Measurements from ENCODE around the gene ITPKA. TPM values are rescaled to one million over a fixed set of nuclear protein-coding genes. Genes with fewer than 3 reads are reported as not detected.

Gene ITPKA
- polyA plus RNA-seq, 2 of the 4 experiments (the other 2 are of a cell fraction), result 0.52 to 1.1 TPM

- ChIA-PET CTCF (interaction anchor here (2.1 kb wide), 1 partner anchor 48 kb away, joined by 7 read pairs; no protein-coding TSS in a partner anchor), POLR2A (no interaction called here)
- Histone ChIP-seq H3K4me3 (no peak within 1 kb of the TSS), H3K4me1 (no peaks in the 10 kb centered on the region), H3K4me2 (no peak within 1 kb of the TSS), H3K9me3 (no peaks in the 10 kb centered on the region), H3K27ac (no peak within 1 kb of the TSS)
- DNase-seq (ENCODE audit: low read depth in 1 of 2, low spot score in 1 of 2), result no peak
- no peak for FAIRE-seq
- no peak for ATAC-seq
- 94% methylated on average over 11 of the region's 33 CpGs for WGBS (ENCODE audit: missing lambda C conversion rate)
- TF ChIP-seq HDAC2 (IDR thresholded peaks at IDR 0.05), result no peak
- TF ChIP-seq ZFP36 (IDR thresholded peaks at IDR 0.05; ENCODE audit: borderline replicate concordance, partially characterized antibody), result no peak
- no peak for TF ChIP-seq BCL3 (IDR thresholded peaks at IDR 0.05)
- no peak for TF ChIP-seq ZNF302 (CRISPR knock-in tag; IDR thresholded peaks at IDR 0.05)
Measured at GRCh38 chr15:41513506-41514227, 20.0 kb downstream of the ITPKA start, which contains the start of gene LTK. TSS of gene LTK (minus strand) at chr15:41513827. CDS start at chr15:41513709, 118 bp downstream.

GRCh38 chr15:41517895-41518449, 24.3 kb downstream of the ITPKA start:
- ChIA-PET CTCF (interaction anchor here (1.2 kb wide), 1 partner anchor 52 kb away, joined by 3 read pairs; no protein-coding TSS in a partner anchor), POLR2A (no interaction called here)
- WGBS (ENCODE audit: missing lambda C conversion rate), result 91% methylated on average over 8 of the region's 8 CpGs

More at GRCh38 chr15:41517895-41518449, 24.3 kb downstream of the ITPKA start:
- ATAC-seq, result no peak
- Histone ChIP-seq H3K27ac (no peak overlapping the region), H3K9me3 (no peaks in the 10 kb centered on the region), H3K4me3 (no peak overlapping the region), H3K4me2 (no peak overlapping the region), H3K4me1 (no peaks in the 10 kb centered on the region)
- TF ChIP-seq EP300 (IDR thresholded peaks at IDR 0.05) (no peak), USF2 (IDR thresholded peaks at IDR 0.05) (no peak), FOXS1 (CRISPR knock-in tag; IDR thresholded peaks at IDR 0.05) (no peak), CTCF (IDR thresholded peaks at IDR 0.05) (no peak), MAFK (IDR thresholded peaks at IDR 0.05; ENCODE audit: partially characterized antibody) (no peak), CBX2 (IDR thresholded peaks at IDR 0.05; ENCODE audit: borderline replicate concordance, low read depth) (no peak), HES2 (IDR thresholded peaks at IDR 0.05) (no peak), BCL3 (IDR thresholded peaks at IDR 0.05) (no peak), ZSCAN20 (CRISPR knock-in tag; IDR thresholded peaks at IDR 0.05) (no peak), HOXA7 (CRISPR knock-in tag; IDR thresholded peaks at IDR 0.05) (no peak), HOXB5 (CRISPR knock-in tag; IDR thresholded peaks at IDR 0.05) (no peak), CHD2 (IDR thresholded peaks at IDR 0.05; ENCODE audit: low read length, partially characterized antibody) (no peak), ZNF302 (CRISPR knock-in tag; IDR thresholded peaks at IDR 0.05) (no peak)
- FAIRE-seq, result no peak
- no peak for DNase-seq (ENCODE audit: low read depth in 1 of 2, low spot score in 1 of 2)
